GM18868 (cell line): ENCODE results near the gene ARHGAP8.
"Not testable (repeated sequence)": the region's sequence is repeated elsewhere in the genome, so short reads cannot be mapped to it uniquely, and the experiment has no call there.

Source experiments
- ATAC-seq: cut with Tn5 transposase; IDR thresholded peaks from one replicate; pipeline ENCODE4 v1.9.1; 2021; ENCODE audit warnings: mild to moderate bottlenecking, moderate library complexity; ENCODE audit not compliant: unreplicated experiment

ARHGAP8 gene

GRCh38 chr22:44738347-44738715 is 14.0 kb upstream of the ARHGAP8 start:
- ATAC-seq, result no peak

GRCh38 chr22:44739024-44739423 is 13.4 kb upstream of the ARHGAP8 start:
- no peak for ATAC-seq

GRCh38 chr22:44739666-44740065 is 12.7 kb upstream of the ARHGAP8 start:
- not testable (repeated sequence) for ATAC-seq

- ATAC-seq, result no peak
These were observed 12.1 kb upstream of the ARHGAP8 start for GRCh38 chr22:44740307-44740706.

GRCh38 chr22:44741929-44742328 is 10.4 kb upstream of the ARHGAP8 start:
- no peak for ATAC-seq

- no peak for ATAC-seq
These were observed 9.1 kb upstream of the ARHGAP8 start for GRCh38 chr22:44743247-44743646.

GRCh38 chr22:44743804-44744211 is 8.6 kb upstream of the ARHGAP8 start:
- ATAC-seq, result no peak

- no peak for ATAC-seq
These were observed 6.3 kb upstream of the ARHGAP8 start for GRCh38 chr22:44745853-44746789.

- not testable (repeated sequence) for ATAC-seq
These were observed 4.6 kb upstream of the ARHGAP8 start for GRCh38 chr22:44747784-44748127.

- no peak for ATAC-seq
These were observed 3.9 kb upstream of the ARHGAP8 start for GRCh38 chr22:44748524-44748923.

- ATAC-seq, result no peak
These were observed 1.9 kb upstream of the ARHGAP8 start for GRCh38 chr22:44750481-44750880.

GRCh38 chr22:44753189-44754042 is 1.0 kb downstream of the ARHGAP8 start:
- ATAC-seq, result no peak

- no peak for ATAC-seq
These were observed 2.6 kb downstream of the ARHGAP8 start for GRCh38 chr22:44754998-44755397.

GRCh38 chr22:44755417-44755816 is 3.0 kb downstream of the ARHGAP8 start:
- no peak for ATAC-seq

- no peak for ATAC-seq
These were observed 3.6 kb downstream of the ARHGAP8 start for GRCh38 chr22:44755956-44756361.

GRCh38 chr22:44758344-44758973 is 6.1 kb downstream of the ARHGAP8 start:
- ATAC-seq, result no peak

GRCh38 chr22:44759001-44759400 is 6.6 kb downstream of the ARHGAP8 start:
- ATAC-seq, result no peak

GRCh38 chr22:44759430-44760310 is 7.3 kb downstream of the ARHGAP8 start:
- ATAC-seq, result no peak

- no peak for ATAC-seq
These were observed 8.1 kb downstream of the ARHGAP8 start for GRCh38 chr22:44760476-44760875.

GRCh38 chr22:44761025-44761424 is 8.7 kb downstream of the ARHGAP8 start:
- no peak for ATAC-seq
